OCI-LY1 (cell line): Measurements from ENCODE around the gene NAV2.

Experiments used
- CTCF ChIP-seq: fragments of 200-600 bp; sonication (generic), shearing (Covaris generic); IDR thresholded peaks from 2 replicates; pipeline ENCODE4 v1.5.1; 2017; ENCODE audit warnings: mild to moderate bottlenecking, antibody characterized with exemption, low read length, moderate library complexity, mixed read lengths
- EZH2 ChIP-seq: fragments of 200-600 bp; sonication (generic), shearing (Covaris generic); IDR thresholded peaks from 2 replicates; pipeline ENCODE4 v1.8.0; 2017; ENCODE audit warnings: borderline replicate concordance, mixed run types, mild to moderate bottlenecking, antibody characterized with exemption, low read length, moderate library complexity, mixed read lengths

GRCh38 chr11:19966927-19967326 lies 254.3 kb downstream of the NAV2 start:
- TF ChIP-seq CTCF (no peak), EZH2 (no peak)
